ENCODE data around the gene ANXA3. TPM values are rescaled to one million over a fixed set of nuclear protein-coding genes. Genes with fewer than 3 reads are reported as not detected.

The ANXA3 gene
- total RNA-seq, 4 donors from 2014 or later: 14.2 to 49.6 (median 30.4) TPM

DNA sequence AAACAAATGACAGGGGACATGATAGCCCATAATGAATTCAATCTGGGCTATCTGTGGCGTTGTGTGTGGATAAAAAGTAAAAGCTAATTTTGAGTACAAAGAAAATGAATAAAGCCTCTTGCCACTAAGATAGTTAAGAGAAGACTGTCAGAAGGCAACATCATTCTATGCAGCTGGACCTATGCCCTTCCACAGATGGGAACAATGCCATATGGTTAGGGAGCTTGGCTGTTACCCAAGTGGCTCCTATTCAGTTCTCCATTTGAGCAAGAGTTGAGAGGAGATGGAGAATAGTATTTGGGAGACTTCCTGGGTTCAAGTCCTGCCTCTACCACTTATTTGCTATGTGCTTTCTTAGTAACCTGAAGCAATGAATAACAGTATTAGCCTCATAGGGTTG, 107.7 kb downstream of the ANXA3 start:
- H3K4me3 ChIP-seq: no peak overlapping the region
- TF ChIP-seq POLR2AphosphoS5 (IDR thresholded peaks at IDR 0.05) (no peak), EP300 (IDR thresholded peaks at IDR 0.05; ENCODE audit: low read depth) (no peak), POLR2A (IDR thresholded peaks at IDR 0.05) (no peak)
- TF ChIP-seq, protein P1, sequence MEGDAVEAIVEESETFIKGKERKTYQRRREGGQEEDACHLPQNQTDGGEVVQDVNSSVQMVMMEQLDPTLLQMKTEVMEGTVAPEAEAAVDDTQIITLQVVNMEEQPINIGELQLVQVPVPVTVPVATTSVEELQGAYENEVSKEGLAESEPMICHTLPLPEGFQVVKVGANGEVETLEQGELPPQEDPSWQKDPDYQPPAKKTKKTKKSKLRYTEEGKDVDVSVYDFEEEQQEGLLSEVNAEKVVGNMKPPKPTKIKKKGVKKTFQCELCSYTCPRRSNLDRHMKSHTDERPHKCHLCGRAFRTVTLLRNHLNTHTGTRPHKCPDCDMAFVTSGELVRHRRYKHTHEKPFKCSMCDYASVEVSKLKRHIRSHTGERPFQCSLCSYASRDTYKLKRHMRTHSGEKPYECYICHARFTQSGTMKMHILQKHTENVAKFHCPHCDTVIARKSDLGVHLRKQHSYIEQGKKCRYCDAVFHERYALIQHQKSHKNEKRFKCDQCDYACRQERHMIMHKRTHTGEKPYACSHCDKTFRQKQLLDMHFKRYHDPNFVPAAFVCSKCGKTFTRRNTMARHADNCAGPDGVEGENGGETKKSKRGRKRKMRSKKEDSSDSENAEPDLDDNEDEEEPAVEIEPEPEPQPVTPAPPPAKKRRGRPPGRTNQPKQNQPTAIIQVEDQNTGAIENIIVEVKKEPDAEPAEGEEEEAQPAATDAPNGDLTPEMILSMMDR (IDR thresholded peaks at IDR 0.05): no peak
- H3K9me3 ChIP-seq: no peaks in the 10 kb centered on the region
- in situ Hi-C loops (cut with MboI; ENCODE audit: low pct_ligation_motif_present in 1 of 4, low pct_unique_long_range_greater_than_20kb in 1 of 4, low sequenced_read_pairs in 3 of 4) (no loop called here), intact Hi-C loops (cut with DNase I; ENCODE audit: low total_unique reads) (no loop called here)
- no peaks in the 10 kb centered on the region for H3K27me3 ChIP-seq
- H3K4me1 ChIP-seq: peaks cover 4 to 31% (median 9%) of the 10 kb centered on the region in 4 donors
- no peak overlapping the region for H3K27ac ChIP-seq
- no peaks in the 10 kb centered on the region for H3K36me3 ChIP-seq
- WGBS, 2 donors (ENCODE audit: low coverage in 1 of 2): 95% methylated on average over 1 of the region's 1 CpG; no CpG with 5 or more reads in 1 of the 2 donors
- no peak for DNase-seq

GRCh38 chr4:78659665-78660064, 108.1 kb downstream of the ANXA3 start:
- no peak for TF ChIP-seq POLR2AphosphoS5 (IDR thresholded peaks at IDR 0.05)
- TF ChIP-seq, protein P1 (IDR thresholded peaks at IDR 0.05): no peak
- TF ChIP-seq POLR2A (IDR thresholded peaks at IDR 0.05): no peak
- TF ChIP-seq EP300 (IDR thresholded peaks at IDR 0.05; ENCODE audit: low read depth): no peak
- intact Hi-C loops (cut with DNase I; ENCODE audit: low total_unique reads): no loop called here
- H3K27ac ChIP-seq: no peak overlapping the region
- H3K9me3 ChIP-seq: no peaks in the 10 kb centered on the region
- no peaks in the 10 kb centered on the region for H3K36me3 ChIP-seq
- no peaks in the 10 kb centered on the region for H3K27me3 ChIP-seq
- in situ Hi-C loops (cut with MboI; ENCODE audit: low pct_ligation_motif_present in 1 of 4, low pct_unique_long_range_greater_than_20kb in 1 of 4, low sequenced_read_pairs in 3 of 4): no loop called here
- no peak for DNase-seq
- WGBS, 2 donors (ENCODE audit: low coverage in 1 of 2): 58% methylated on average over 1 of the region's 1 CpG; no CpG with 5 or more reads in 1 of the 2 donors
- H3K4me3 ChIP-seq: no peak overlapping the region
- H3K4me1 ChIP-seq: peaks cover 4 to 31% (median 9%) of the 10 kb centered on the region in 4 donors

Small RNA genes lying within 50 kb of the gene (small RNA-seq; reads per million reads assigned to genes)
- gene HIGD1AP13 (0 reads per million in 4 donors), gene RF00019 (0 reads per million in 4 donors)

Other genes starting within 250 kb of the ANXA3 start
- gene BMP2K, start 224.6 kb downstream of the ANXA3 start, total RNA-seq: 100 to 1,000 TPM in 1 of 4 donors, 10 to 100 TPM in 3; 12.3 to 147 (median 71.2) TPM

Data from transverse colon (tissue), 4 donors.